ENCODE measurements around the gene KIFC3.
"Not testable (repeated sequence)": the region's sequence is repeated elsewhere in the genome, so short reads cannot be mapped to it uniquely, and the experiment has no call there.

KIFC3 gene

DNA sequence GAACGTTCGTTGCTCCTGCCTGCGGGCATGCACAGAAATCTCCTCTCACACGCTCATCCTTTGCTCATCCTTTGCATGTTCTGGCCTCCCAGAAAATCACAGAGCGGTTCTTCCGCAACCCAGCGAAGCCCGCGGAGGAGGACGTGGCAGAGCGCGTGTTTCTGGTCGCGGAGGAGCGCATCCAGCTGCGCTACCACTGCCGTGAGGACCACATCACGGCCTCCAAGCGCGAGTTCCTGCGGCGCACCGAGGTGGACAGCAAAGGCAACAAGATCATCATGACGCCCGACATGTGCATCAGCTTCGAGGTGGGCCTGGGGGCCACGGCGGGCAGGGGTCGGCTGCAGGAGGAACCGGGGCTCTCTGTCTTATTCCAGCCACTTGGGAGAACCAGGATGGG lies 76.3 kb downstream of the KIFC3 start:
- in situ Hi-C loops (cut with MboI; ENCODE audit: low sequenced_read_pairs), result no loop called here

DNA sequence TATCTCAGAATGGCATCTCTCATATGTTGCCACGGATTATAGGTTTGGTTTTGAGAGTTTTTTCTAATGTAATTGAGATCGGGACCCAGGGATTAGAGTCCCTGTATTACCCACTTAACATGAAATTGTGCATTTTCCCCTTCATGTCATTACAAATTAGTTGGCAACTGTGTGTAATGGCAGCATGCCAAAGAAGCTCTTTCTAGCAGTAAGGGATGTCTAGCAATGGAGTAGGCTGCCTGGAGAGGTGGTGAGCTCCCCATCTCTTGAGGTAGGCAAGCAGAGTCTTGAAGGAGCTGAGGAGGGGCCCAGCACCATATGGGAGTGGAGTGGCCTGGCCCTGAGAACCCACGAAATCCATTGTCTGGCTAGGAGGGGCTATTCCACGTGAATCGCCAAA lies 76.7 kb downstream of the KIFC3 start:
- in situ Hi-C loops (cut with MboI; ENCODE audit: low sequenced_read_pairs), result no loop called here

DNA sequence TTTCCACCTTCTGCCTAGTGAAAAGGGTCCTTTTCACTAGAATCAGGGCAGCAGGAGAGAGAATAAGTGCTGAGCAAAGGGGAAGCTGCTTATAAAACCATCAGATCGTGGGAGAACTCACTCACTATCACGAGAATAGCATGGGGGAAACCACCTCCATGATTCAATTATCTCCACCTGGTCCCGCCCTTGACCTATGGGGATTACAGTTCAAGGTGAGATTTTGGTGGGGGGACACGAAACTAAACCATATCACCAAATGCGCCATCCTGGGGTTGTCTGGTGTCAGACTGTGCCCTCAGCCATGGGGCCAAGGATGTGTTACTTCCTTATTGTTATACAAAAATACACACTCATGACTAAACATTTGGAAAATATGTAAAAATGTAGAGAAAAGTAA lies 77.1 kb downstream of the KIFC3 start:
- in situ Hi-C loops (cut with MboI; ENCODE audit: low sequenced_read_pairs), result no loop called here

DNA sequence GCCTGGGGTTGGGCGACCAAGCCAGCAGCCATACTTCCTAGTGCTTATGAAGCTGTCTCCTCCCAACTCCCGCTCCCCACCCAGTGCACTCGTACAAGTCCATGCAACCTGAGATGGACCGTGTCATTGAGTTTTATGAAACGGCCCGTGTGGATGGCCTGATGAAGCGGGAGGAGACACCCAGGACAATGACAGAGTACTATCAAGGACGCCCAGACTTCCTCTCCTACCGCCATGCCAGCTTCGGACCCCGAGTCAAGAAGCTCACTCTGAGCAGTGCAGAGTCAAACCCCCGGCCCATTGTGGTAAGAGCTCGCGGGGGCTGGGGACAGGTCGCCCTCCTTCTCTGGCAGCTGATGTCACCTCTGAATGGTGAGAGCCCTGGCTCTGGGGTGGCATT lies 77.8 kb downstream of the KIFC3 start:
- in situ Hi-C loops (cut with MboI; ENCODE audit: low sequenced_read_pairs), result no loop called here

DNA sequence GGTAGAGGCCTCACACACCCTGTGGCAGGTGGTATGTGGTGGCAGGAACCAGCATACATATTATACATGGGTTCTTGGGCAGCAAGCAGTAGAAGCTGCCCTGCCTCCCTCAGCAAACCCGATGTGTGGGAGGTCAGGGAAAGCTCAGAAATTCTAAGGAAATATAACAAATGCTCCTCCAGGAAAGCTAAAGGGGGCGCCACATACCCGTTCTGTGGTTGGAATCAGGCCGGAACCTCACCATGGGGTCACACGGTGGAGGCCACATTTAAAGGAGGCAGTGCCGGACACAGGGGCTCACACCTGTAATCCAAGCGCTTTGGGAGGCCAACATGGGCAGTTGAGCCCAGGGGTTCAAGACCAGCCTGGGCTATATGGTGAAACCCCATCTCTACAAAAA lies 79.1 kb downstream of the KIFC3 start:
- in situ Hi-C loops (cut with MboI; ENCODE audit: low sequenced_read_pairs), result no loop called here

DNA sequence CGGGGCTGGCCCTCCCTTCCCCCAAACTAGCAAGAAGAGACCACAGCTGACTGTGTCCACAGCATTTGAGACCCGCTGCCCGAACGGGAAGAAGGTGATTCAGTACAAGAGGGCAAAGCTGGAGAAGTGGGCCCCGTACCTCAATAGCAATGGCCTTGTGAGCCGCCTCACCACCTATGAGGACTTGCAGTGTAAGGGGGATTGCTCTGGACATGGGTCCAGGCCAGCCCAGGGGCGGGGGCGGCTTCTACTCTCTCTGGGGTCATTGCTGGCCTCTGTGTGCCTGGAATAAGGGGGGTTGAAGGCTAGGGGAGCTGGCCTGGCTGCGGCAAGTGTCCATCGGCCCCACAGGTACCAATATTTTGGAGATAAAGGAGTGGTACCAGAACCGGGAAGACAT lies 79.6 kb downstream of the KIFC3 start:
- in situ Hi-C loops (cut with MboI; ENCODE audit: low sequenced_read_pairs), result no loop called here

DNA sequence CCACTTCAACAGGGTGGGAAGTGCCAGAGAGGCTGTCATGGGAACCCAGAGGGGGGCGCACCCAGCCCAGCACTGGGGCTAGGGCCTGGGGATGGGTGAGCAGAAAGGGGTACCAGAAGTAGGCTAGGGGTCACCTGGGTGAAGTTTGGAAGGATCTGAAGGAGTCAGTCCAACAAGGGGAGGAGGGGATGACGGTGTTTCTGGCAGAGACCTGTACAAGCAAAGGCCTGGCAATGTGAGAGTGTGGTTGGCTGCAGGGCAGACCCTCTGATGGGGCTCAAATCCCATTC lies 80.1 kb downstream of the KIFC3 start:
- in situ Hi-C loops (cut with MboI; ENCODE audit: low sequenced_read_pairs), result no loop called here

DNA sequence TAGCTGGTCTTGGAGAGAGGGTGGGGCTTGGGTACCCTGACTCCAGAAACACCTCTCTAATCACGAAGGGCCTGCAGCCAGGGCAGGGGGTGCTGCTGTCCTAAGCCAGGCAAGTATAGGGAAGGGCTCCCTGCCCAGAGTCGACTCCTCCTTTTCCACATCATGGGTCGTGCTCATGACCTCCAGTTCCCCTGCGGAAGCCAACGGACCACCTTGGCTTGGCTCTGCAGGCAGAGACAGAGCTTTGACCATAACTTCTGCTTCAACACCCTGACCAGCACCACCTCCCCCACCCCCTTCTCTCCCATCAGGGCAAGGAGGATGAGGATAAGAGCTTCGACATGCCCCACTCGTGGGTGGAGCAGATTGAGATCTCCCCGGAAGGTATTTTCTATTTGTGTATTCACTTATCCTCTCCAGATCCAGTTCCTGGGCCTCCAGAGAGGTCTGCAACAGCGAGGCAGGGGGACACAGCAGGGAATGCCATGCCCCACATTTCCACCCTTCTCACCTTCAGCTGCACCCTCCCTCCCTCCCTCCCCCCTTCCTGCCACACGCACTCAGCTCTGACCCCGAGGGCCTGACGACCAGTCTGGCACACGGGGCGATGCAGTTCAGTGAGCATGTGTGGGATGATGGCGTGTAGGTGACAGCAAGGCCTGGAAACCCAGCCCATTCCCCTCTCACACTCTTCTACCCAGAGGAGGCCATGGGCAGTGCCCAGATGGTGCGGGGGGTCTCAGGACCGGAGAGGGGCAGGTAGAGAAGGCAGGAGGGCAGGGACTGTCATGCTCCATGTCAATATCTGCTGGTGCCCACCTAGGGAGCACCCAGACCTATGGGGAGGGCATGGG lies 80.7 kb downstream of the KIFC3 start:
- in situ Hi-C loops (cut with MboI; ENCODE audit: low sequenced_read_pairs), result no loop called here

DNA sequence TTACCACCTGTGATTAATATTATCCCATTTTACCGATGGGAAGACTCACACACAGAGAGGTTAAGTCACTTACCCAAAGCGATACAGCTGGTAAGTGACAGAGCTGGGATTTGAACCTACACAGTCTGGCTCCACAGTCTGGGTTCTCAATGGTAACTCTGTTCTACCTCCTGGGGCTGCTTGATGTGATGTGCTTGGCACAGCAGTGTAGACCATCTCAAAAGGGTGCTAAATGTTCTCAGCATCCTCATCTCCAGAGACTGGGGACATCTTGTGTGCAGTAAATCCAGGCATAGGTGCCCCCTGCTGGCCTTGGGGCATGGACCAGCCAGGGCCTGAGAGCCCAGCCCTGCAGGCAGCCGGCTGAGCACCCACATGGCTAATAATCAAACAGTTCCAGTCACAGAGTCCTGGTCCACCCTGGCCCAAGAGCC lies 82.1 kb downstream of the KIFC3 start:
- in situ Hi-C loops (cut with MboI; ENCODE audit: low sequenced_read_pairs), result no loop called here

DNA sequence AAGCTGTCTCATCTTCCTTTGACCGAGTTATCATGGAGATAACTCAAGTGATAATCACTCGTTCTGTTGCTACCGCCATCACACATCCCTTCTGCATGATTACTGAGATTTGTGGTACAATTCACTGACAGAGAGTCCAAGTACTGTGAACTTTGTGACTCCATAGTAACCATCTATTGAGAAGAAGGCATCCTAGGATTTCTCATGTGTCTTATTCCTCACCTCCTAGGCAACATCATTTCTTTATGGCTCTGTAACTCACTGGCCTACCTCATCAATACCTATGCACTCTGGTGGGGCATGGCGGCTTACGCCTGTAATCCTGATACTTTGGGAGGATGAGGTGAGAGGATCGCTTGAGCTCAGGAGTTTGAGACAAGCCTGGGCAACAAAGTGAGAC lies 88.2 kb downstream of the KIFC3 start:
- in situ Hi-C loops (cut with MboI; ENCODE audit: low sequenced_read_pairs), result no loop called here

DNA sequence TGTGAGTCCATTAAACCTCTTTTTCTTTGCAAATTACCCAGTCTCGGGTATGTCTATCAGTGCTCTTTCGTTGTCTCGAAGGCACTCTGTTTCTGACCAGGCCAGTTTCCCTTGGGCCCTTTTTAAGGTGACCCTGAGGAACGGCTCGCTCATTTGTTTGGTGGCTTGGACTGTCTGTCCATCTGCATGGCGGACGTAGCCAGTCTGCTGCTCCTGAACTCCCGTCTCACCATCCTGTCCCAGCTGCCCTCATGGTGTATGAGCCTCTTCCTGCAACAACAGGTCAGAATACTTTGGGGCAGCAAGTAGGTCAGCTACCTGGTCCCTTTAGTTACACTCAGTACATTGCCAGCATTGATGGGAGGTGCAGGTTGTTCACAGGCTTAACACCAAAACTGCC lies 88.7 kb downstream of the KIFC3 start:
- in situ Hi-C loops (cut with MboI; ENCODE audit: low sequenced_read_pairs), result no loop called here

DNA sequence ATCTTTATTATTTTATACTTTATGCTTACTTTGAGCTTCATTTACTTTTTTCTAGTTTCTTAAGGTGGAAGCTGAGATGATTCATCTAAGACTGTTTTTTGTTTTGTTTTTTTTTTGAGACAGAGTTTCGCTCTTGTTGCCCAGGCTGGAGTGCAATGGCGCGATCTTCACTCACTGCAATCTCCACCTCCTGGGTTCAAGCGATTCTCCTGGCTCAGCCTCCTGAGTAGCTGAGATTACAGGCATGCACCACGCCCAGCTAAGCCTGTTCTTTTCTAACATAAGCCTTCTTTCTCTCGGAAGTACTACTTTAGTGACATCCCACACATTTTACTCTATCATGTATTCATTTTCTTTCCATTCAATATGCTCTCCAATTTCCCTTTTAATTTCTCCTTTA lies 89.7 kb downstream of the KIFC3 start:
- in situ Hi-C loops (cut with MboI; ENCODE audit: low sequenced_read_pairs), result not testable (repeated sequence)

DNA sequence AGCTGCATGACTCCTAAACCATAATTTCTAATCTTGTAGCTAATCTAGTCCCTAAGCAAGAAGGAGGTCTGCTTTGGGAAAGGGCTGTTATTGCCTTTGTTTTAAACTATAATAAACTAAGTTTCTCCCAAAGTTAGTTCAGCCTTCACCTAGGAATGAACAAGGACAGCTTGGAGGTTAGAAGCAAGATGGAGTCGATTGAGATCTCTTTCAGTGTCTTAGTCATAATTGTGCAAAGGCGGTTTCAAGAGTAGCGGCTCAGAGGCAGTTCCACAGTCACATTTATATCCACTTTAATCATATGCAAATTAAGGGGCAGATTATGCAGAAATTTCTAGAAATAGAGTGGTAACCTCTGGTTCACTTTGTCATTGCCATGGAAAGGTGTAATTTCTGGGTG lies 90.3 kb downstream of the KIFC3 start:
- in situ Hi-C loops (cut with MboI; ENCODE audit: low sequenced_read_pairs), result no loop called here

DNA sequence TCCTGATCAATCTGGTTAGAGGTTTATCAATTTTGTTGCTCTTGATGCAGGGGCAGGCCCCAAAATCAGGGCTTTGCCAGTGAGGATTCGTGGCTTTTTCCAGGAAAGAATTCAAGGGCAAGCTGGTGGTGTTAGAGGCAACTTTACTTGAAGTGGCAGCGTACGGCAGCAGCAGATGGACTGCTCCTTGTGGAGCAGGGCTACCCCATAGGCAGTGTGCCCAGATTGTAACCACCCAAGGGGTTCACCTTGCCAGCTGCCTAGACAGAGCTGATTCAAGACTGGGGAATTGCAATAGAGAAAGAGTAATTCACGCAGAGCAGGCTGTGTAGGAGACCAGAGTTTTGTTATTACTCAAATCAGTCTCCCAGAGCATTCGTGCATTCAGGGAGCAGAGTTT lies 90.9 kb downstream of the KIFC3 start:
- in situ Hi-C loops (cut with MboI; ENCODE audit: low sequenced_read_pairs), result no loop called here

DNA sequence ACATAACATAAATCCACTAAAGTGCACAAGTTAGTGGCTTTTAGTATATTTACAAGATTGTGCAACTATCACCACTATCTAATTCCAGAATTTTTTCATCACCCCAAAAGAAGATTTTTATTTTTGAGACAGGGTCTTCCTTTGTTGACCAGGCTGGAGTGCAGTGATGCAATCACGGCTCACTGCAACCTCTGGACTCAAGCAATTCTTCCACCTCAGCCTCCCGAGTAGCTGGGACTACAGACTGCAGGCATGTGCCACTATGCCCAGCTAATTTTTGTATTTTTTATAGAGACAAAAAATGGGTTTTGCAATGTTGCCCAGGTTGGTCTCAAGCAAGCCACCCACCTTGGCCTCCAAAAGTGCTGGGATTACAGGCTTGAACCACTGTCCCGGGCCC lies 92.6 kb downstream of the KIFC3 start:
- in situ Hi-C loops (cut with MboI; ENCODE audit: low sequenced_read_pairs), result no loop called here
